SK-N-SH treated with all-trans-retinoic acid at 6 μM for 48 hours (cell line): ENCODE data around the gene SRI.

Experiments
- ARNTL ChIP-seq: fragments of 450-650 bp; formaldehyde crosslinking; IDR thresholded peaks from 2 replicates; pipeline ENCODE4 v1.5.0; 2020; ENCODE audit warnings: low read depth, mild to moderate bottlenecking, moderate library complexity, borderline replicate concordance
- CREB5 ChIP-seq: fragments of 250-450 bp; sonication (Bioruptor Pico); IDR thresholded peaks from 2 replicates; pipeline ENCODE4 v1.5.1; 2020; ENCODE audit warnings: low read depth, mild to moderate bottlenecking, moderate library complexity
- CSRNP3 ChIP-seq: fragments of 250-450 bp; sonication (Bioruptor Pico); IDR thresholded peaks from 2 replicates; pipeline ENCODE4 v1.5.1; 2021; ENCODE audit warnings: mild to moderate bottlenecking, moderate library complexity
- GLIS3 ChIP-seq: fragments of 250-450 bp; sonication (Bioruptor Pico); IDR thresholded peaks from 2 replicates; pipeline ENCODE4 v1.5.0; 2020; ENCODE audit warnings: mild to moderate bottlenecking, moderate library complexity
- PATZ1 ChIP-seq: fragments of 250-450 bp; sonication (Bioruptor Pico); IDR thresholded peaks from 2 replicates; pipeline ENCODE4 v1.8.0; 2020; ENCODE audit warnings: mild to moderate bottlenecking, moderate library complexity, borderline replicate concordance
- TOX ChIP-seq: fragments of 250-450 bp; sonication (Bioruptor Pico); IDR thresholded peaks from 2 replicates; pipeline ENCODE4 v1.8.0; 2021; ENCODE audit warnings: mild to moderate bottlenecking, moderate library complexity, borderline replicate concordance
- ZC3H10 ChIP-seq: fragments of 250-450 bp; sonication (Bioruptor Pico); IDR thresholded peaks from 2 replicates; pipeline ENCODE4 v1.5.1; 2021; ENCODE audit warnings: mild to moderate bottlenecking, moderate library complexity
- ZFP3 ChIP-seq: fragments of 250-450 bp; sonication (Bioruptor Pico); IDR thresholded peaks from 2 replicates; pipeline ENCODE4 v1.5.0; 2020; ENCODE audit warnings: mild to moderate bottlenecking, moderate library complexity
- ZFP30 ChIP-seq: fragments of 450-650 bp; formaldehyde crosslinking; IDR thresholded peaks from 2 replicates; pipeline ENCODE4 v1.5.0; 2022; ENCODE audit warnings: mild to moderate bottlenecking, moderate library complexity
- ZNF565 ChIP-seq: fragments of 450-650 bp; formaldehyde crosslinking; conservative IDR thresholded peaks from 2 replicates; pipeline ENCODE4 v1.5.0; 2020; ENCODE audit warnings: low read depth, mild to moderate bottlenecking, moderate library complexity

- TF ChIP-seq ZFP30 (CRISPR knock-in tag) (no peak), ZC3H10 (no peak), TOX (CRISPR knock-in tag) (no peak), CREB5 (CRISPR knock-in tag) (no peak), ARNTL (CRISPR knock-in tag) (no peak), PATZ1 (CRISPR knock-in tag) (no peak), CSRNP3 (CRISPR knock-in tag) (no peak), ZFP3 (CRISPR knock-in tag) (no peak), GLIS3 (no peak), ZNF565 (CRISPR knock-in tag) (no peak)
Measured at GRCh38 chr7:88218429-88218745, 1.5 kb downstream of the SRI start.
